A673 (cell line): ENCODE measurements around the gene THSD7B. TPM values are rescaled to one million over a fixed set of nuclear protein-coding genes. Genes with fewer than 3 reads are reported as not detected.

ENCODE experiments used
- BruUV-seq: library from RNA; stranded (reverse); fragments of 400-500 nt; replicated peaks from 2 replicates; lab custom pipeline; 2021; lab: Mats Ljungman, UMichigan
- CTCF ChIA-PET: fragments of 300-600 bp; sonication (Branson Sonifier 250); formaldehyde crosslinking; loops from one replicate; lab custom pipeline; 2022; ENCODE audit warnings: antibody characterized with exemption; lab: Charles Lee
- POLR2A ChIA-PET: fragments of 300-600 bp; sonication (Branson Sonifier 250); formaldehyde crosslinking; loops from one replicate; lab custom pipeline; 2022; ENCODE audit warnings: antibody characterized with exemption; ENCODE audit not compliant: low non-redundant PET; lab: Charles Lee
- DNase-seq: peaks from one replicate; pipeline ENCODE4 v3.0.0-alpha.2; 2015; ENCODE audit warnings: low spot score
- H3K27ac ChIP-seq: fragments of 200-600 bp; sonication (generic); 2 replicates; pipeline ENCODE4 v1.5.1; 2016; ENCODE audit warnings: mixed run types, low read depth, mild to moderate bottlenecking, mixed read lengths, antibody characterized with exemption, low read length; ENCODE audit not compliant: poor library complexity, severe bottlenecking
- H3K27me3 ChIP-seq: fragments of 200-600 bp; sonication (generic); replicated peaks from 2 replicates; pipeline ENCODE4 v1.6.1; 2017; ENCODE audit warnings: mixed run types, low read depth, mild to moderate bottlenecking, mixed read lengths, antibody characterized with exemption, low read length; ENCODE audit not compliant: insufficient read depth, poor library complexity
- H3K36me3 ChIP-seq: fragments of 200-600 bp; sonication (generic); 2 replicates; pipeline ENCODE4 v1.6.1; 2016; ENCODE audit warnings: mixed run types, mild to moderate bottlenecking, mixed read lengths, antibody characterized with exemption, low read length; ENCODE audit not compliant: insufficient read depth, poor library complexity, severe bottlenecking
- H3K4me1 ChIP-seq: fragments of 200-600 bp; sonication (generic); 2 replicates; pipeline ENCODE4 v1.6.1; 2017; ENCODE audit warnings: mixed run types, mild to moderate bottlenecking, mixed read lengths, antibody characterized with exemption, low read length; ENCODE audit not compliant: insufficient read depth, poor library complexity, severe bottlenecking
- H3K4me3 ChIP-seq: fragments of 200-600 bp; sonication (generic); 2 replicates; pipeline ENCODE4 v1.5.1; 2016; ENCODE audit warnings: low read depth, mixed run types, mild to moderate bottlenecking, mixed read lengths, low read length; ENCODE audit not compliant: poor library complexity, severe bottlenecking
- H3K9me3 ChIP-seq: fragments of 200-600 bp; sonication (generic); 2 replicates; pipeline ENCODE4 v1.6.1; 2016; ENCODE audit warnings: mixed run types, low read depth, mild to moderate bottlenecking, mixed read lengths, antibody characterized with exemption, low read length; ENCODE audit not compliant: poor library complexity, severe bottlenecking
- CTCF ChIP-seq: fragments of 300-800, 200-600 bp; sonication (generic); conservative IDR thresholded peaks from 2 replicates; pipeline ENCODE4 v1.5.1; 2017; ENCODE audit warnings: low read depth, mild to moderate bottlenecking, antibody characterized with exemption, low read length, moderate library complexity, mixed read lengths
- EZH2 ChIP-seq: fragments of 200-600 bp; sonication (generic); IDR thresholded peaks from 2 replicates; pipeline ENCODE4 v1.6.1; 2017; ENCODE audit warnings: borderline replicate concordance, low read depth, mild to moderate bottlenecking, mixed read lengths, antibody characterized with exemption, low read length; ENCODE audit not compliant: poor library complexity, severe bottlenecking
- intact Hi-C: fragments of 100-400 bp; cut with micrococcal nuclease; formaldehyde crosslinking; loops from one replicate; pipeline ENCODE4 v1.10.0; 2022; ENCODE audit not compliant: unreplicated experiment
- total RNA-seq: library from RNA; stranded (reverse); gene quantifications from 2 replicates; pipeline ENCODE4 v1.2.3, GENCODE V29; 2021

The THSD7B gene
- total RNA-seq, 1 experiment from 2014 or later, result not detected

DNA sequence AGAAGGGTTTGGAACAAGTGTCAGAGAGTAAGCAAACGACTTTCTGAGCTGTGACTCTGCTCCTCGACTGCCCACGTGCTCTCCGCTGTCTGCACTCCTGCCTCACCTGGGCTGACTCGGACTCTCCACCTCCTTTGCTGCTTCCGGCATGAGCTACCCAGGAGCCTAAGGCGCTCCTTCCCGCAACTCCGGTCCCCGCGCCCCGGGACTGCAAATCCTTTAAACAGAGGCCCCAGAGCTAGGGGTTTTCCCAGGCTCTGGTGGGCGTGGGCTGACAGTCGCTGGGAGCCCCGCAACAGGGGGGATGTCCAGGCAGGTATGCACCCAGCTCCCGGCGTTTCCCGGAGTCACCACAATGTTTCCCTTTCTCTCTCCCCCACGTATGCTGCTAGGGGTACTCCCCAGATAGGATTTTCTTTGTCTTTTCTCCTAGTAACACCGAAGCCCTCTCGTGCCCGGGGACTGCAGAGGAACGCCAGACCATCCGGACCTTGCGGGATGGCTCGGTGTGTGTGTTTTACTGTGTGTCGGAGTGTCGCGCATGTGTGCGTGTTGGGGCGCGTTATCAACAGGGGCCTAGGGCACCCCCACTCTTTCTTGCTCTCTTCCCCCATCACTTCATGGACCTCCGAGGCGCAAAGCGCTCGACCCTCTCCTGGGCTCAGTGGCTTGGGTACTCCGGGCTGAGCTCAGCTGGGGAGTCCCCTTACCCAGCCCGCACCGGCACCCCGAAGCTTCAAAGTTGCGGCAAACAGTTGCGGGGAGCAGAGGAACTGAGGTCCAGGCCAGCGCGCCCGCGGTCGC is 691 bp upstream of the THSD7B start:
- TF ChIP-seq CTCF (no peak), EZH2 (peak; percentile 50)

GRCh38 chr2:136766073-136766404 is 694 bp downstream of the THSD7B start:
- H3K36me3 ChIP-seq, result no peaks in the 10 kb centered on the region
- no TSS peak for BruUV-seq

More for the DNA sequence above, 691 bp upstream of the THSD7B start:
- H3K9me3 ChIP-seq, result no peaks in the 10 kb centered on the region
- BruUV-seq, result no TSS peak
- H3K27ac ChIP-seq, result no peak overlapping the region
- ChIA-PET POLR2A (interaction anchor here (0.6 kb wide), 1 partner anchor 646 kb away, joined by 3 read pairs; no protein-coding TSS in a partner anchor), CTCF (no interaction called here)
- no peak overlapping the region for H3K4me3 ChIP-seq
- H3K27me3 ChIP-seq, result peaks cover 74% of the 10 kb centered on the region
- DNase-seq, result no peak
- H3K36me3 ChIP-seq, result no peaks in the 10 kb centered on the region
- no peaks in the 10 kb centered on the region for H3K4me1 ChIP-seq
- intact Hi-C loops, result no loop called here

GRCh38 chr2:136767030-136767429 is 1.7 kb downstream of the THSD7B start:
- Histone ChIP-seq H3K4me3 (no peak overlapping the region), H3K36me3 (no peaks in the 10 kb centered on the region), H3K27ac (no peak overlapping the region), H3K27me3 (peaks cover 84% of the 10 kb centered on the region), H3K9me3 (no peaks in the 10 kb centered on the region), H3K4me1 (no peaks in the 10 kb centered on the region)
- BruUV-seq, result no TSS peak
- CTCF ChIA-PET, result no interaction called here
- intact Hi-C loops, result no loop called here
- DNase-seq, result no peak
- TF ChIP-seq CTCF (no peak), EZH2 (no peak)
- POLR2A ChIA-PET, result no interaction called here

More at GRCh38 chr2:136766073-136766404, 694 bp downstream of the THSD7B start:
- peaks cover 84% of the 10 kb centered on the region for H3K27me3 ChIP-seq
- POLR2A ChIA-PET, result interaction anchor here (0.7 kb wide), 1 partner anchor 441 kb away, joined by 3 read pairs; no protein-coding TSS in a partner anchor
- no peaks in the 10 kb centered on the region for H3K9me3 ChIP-seq
- DNase-seq, result peak; percentile 6
- TF ChIP-seq CTCF (no peak), EZH2 (no peak)
- CTCF ChIA-PET, result no interaction called here
- H3K4me1 ChIP-seq, result no peaks in the 10 kb centered on the region
- intact Hi-C loops, result no loop called here
- no peak overlapping the region for H3K4me3 ChIP-seq
- no peak overlapping the region for H3K27ac ChIP-seq
